SU-DHL-6 (cell line): ENCODE data around the gene TXNDC11.

Experiments used
- H2AFZ ChIP-seq: fragments of 200-600 bp; sonication (generic); 2 replicates; pipeline ENCODE4 v1.6.1; 2014; ENCODE audit warnings: low read depth, mild to moderate bottlenecking, moderate library complexity, mixed read lengths, antibody characterized with exemption, low read length; ENCODE audit not compliant: severe bottlenecking
- H3F3A ChIP-seq: fragments of 200-600 bp; shearing (Covaris generic); 2 replicates; pipeline ENCODE4 v1.6.0; 2016; ENCODE audit warnings: antibody characterized with exemption, mild to moderate bottlenecking; ENCODE audit not compliant: insufficient read depth
- H3K27ac ChIP-seq: fragments of 200-600 bp; sonication (generic); 2 replicates; pipeline ENCODE4 v1.5.1; 2016; ENCODE audit warnings: low read depth, mild to moderate bottlenecking, low read length, moderate library complexity, mixed read lengths
- H3K27me3 ChIP-seq: fragments of 200-600 bp; sonication (generic), shearing (Covaris generic); 2 replicates; pipeline ENCODE4 v1.6.0; 2014; ENCODE audit warnings: mild to moderate bottlenecking, low read length
- H3K36me3 ChIP-seq: fragments of 200-600 bp; sonication (generic); 2 replicates; pipeline ENCODE4 v1.6.1; 2014; ENCODE audit warnings: mild to moderate bottlenecking, low read length, mixed read lengths
- H3K4me2 ChIP-seq: fragments of 300-600, 200-600 bp; shearing (Covaris generic), sonication (generic); 2 replicates; pipeline ENCODE4 v1.6.0; 2014; ENCODE audit warnings: low read length, low read depth, mild to moderate bottlenecking; ENCODE audit not compliant: poor library complexity, severe bottlenecking
- H3K4me3 ChIP-seq: fragments of 200-600 bp; sonication (generic); 2 replicates; pipeline ENCODE4 v1.5.1; 2014; ENCODE audit warnings: antibody characterized with exemption, low read length, mild to moderate bottlenecking, mixed read lengths; ENCODE audit not compliant: insufficient read depth, poor library complexity, severe bottlenecking
- H3K79me2 ChIP-seq: fragments of 200-600 bp; sonication (generic); 2 replicates; pipeline ENCODE4 v1.6.1; 2014; ENCODE audit warnings: mild to moderate bottlenecking, low read length, moderate library complexity; ENCODE audit not compliant: insufficient read depth
- H3K9ac ChIP-seq: fragments of 200-600 bp; sonication (generic); 2 replicates; pipeline ENCODE4 v1.7.0; 2014; ENCODE audit warnings: mild to moderate bottlenecking, low read length
- H3K9me2 ChIP-seq: fragments of 200-600 bp; sonication (generic); replicated peaks from 2 replicates; pipeline ENCODE4 v1.6.1; 2014; ENCODE audit warnings: low read length; ENCODE audit not compliant: insufficient read depth
- H3K9me3 ChIP-seq: fragments of 200-600 bp; sonication (generic); 2 replicates; pipeline ENCODE4 v1.6.1; 2014; ENCODE audit warnings: low read length, mixed read lengths; ENCODE audit not compliant: insufficient read depth
- H4K20me1 ChIP-seq: fragments of 200-600 bp; sonication (generic); 2 replicates; pipeline ENCODE4 v1.6.1; 2014; ENCODE audit warnings: low read depth, mild to moderate bottlenecking, antibody characterized with exemption, low read length, moderate library complexity, mixed read lengths
- EZH2phosphoT487 ChIP-seq: fragments of 200-600 bp; sonication (generic), shearing (Covaris generic); conservative IDR thresholded peaks from 2 replicates; pipeline ENCODE4 v1.6.1; 2018; ENCODE audit warnings: mild to moderate bottlenecking, antibody characterized with exemption, low read length, moderate library complexity, mixed read lengths
- TF ChIP-seq, protein P1 (sequence below): fragments of 200-600 bp; sonication (generic); IDR thresholded peaks from one replicate; pipeline ENCODE4 v1.5.1; 2017; ENCODE audit warnings: antibody characterized with exemption, mild to moderate bottlenecking, low read length, moderate library complexity; ENCODE audit not compliant: insufficient read depth, poor library complexity, severe bottlenecking

The TXNDC11 gene

GRCh38 chr16:11655655-11656054, 87.0 kb downstream of the TXNDC11 start:
- Histone ChIP-seq H3F3A (no peaks in the 10 kb centered on the region), H3K9me3 (no peaks in the 10 kb centered on the region), H2AFZ (no peak overlapping the region), H3K4me3 (no peak overlapping the region), H3K36me3 (no peaks in the 10 kb centered on the region), H4K20me1 (no peaks in the 10 kb centered on the region), H3K79me2 (no peaks in the 10 kb centered on the region), H3K9ac (no peak overlapping the region), H3K27ac (no peak overlapping the region), H3K27me3 (no peaks in the 10 kb centered on the region), H3K9me2 (no peaks in the 10 kb centered on the region), H3K4me2 (no peak overlapping the region)
- TF ChIP-seq EZH2phosphoT487 = no peak
- TF ChIP-seq, protein P1, sequence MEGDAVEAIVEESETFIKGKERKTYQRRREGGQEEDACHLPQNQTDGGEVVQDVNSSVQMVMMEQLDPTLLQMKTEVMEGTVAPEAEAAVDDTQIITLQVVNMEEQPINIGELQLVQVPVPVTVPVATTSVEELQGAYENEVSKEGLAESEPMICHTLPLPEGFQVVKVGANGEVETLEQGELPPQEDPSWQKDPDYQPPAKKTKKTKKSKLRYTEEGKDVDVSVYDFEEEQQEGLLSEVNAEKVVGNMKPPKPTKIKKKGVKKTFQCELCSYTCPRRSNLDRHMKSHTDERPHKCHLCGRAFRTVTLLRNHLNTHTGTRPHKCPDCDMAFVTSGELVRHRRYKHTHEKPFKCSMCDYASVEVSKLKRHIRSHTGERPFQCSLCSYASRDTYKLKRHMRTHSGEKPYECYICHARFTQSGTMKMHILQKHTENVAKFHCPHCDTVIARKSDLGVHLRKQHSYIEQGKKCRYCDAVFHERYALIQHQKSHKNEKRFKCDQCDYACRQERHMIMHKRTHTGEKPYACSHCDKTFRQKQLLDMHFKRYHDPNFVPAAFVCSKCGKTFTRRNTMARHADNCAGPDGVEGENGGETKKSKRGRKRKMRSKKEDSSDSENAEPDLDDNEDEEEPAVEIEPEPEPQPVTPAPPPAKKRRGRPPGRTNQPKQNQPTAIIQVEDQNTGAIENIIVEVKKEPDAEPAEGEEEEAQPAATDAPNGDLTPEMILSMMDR = no peak

- no peak overlapping the region for H3K4me2 ChIP-seq
- no peaks in the 10 kb centered on the region for H3K27me3 ChIP-seq
- no peak overlapping the region for H3K9ac ChIP-seq
- no peaks in the 10 kb centered on the region for H3K9me2 ChIP-seq
- TF ChIP-seq, protein P1 = no peak
- TF ChIP-seq EZH2phosphoT487 = no peak
- no peak overlapping the region for H3K4me3 ChIP-seq
- no peak overlapping the region for H3K27ac ChIP-seq
- H3K9me3 ChIP-seq = no peaks in the 10 kb centered on the region
- no peaks in the 10 kb centered on the region for H3K79me2 ChIP-seq
- no peaks in the 10 kb centered on the region for H3K36me3 ChIP-seq
- no peaks in the 10 kb centered on the region for H4K20me1 ChIP-seq
- H3F3A ChIP-seq = no peaks in the 10 kb centered on the region
- H2AFZ ChIP-seq = peak overlapping the region; percentile 36
Measured at GRCh38 chr16:11651796-11652195, 90.9 kb downstream of the TXNDC11 start.

GRCh38 chr16:11650641-11651591, 91.7 kb downstream of the TXNDC11 start:
- Histone ChIP-seq H3K27me3 (no peaks in the 10 kb centered on the region), H3K27ac (no peak overlapping the region), H3K9ac (no peak overlapping the region), H3K4me3 (no peak overlapping the region), H3K4me2 (no peak overlapping the region), H3K79me2 (no peaks in the 10 kb centered on the region), H4K20me1 (no peaks in the 10 kb centered on the region), H3K9me2 (no peaks in the 10 kb centered on the region), H3K9me3 (no peaks in the 10 kb centered on the region), H3K36me3 (no peaks in the 10 kb centered on the region), H2AFZ (peak overlapping the region; percentile 36), H3F3A (no peaks in the 10 kb centered on the region)
- TF ChIP-seq, protein P1 = no peak
- no peak for TF ChIP-seq EZH2phosphoT487
